ENCODE measurements around the gene CIITA. TPM values are rescaled to one million over a fixed set of nuclear protein-coding genes. Genes with fewer than 3 reads are reported as not detected.

Gene CIITA
- total RNA-seq, 4 donors from 2014 or later, result 27.7 to 107 (median 60.9) TPM

GRCh38 chr16:10896723-10897122 is 19.7 kb downstream of the CIITA start:
- TF ChIP-seq POLR2A (IDR thresholded peaks at IDR 0.05) (no peak), CTCF (IDR thresholded peaks at IDR 0.05) (no peak)
- Histone ChIP-seq H3K9me3 (no peaks in the 10 kb centered on the region), H3K27ac (peak overlapping the region in 1 of 4 donors; percentile 61), H3K36me3 (peaks cover 0 to 22% (median 0%) of the 10 kb centered on the region in 3 donors), H3K4me3 (no peak overlapping the region), H3K4me1 (peaks cover 0 to 9% (median 0%) of the 10 kb centered on the region in 4 donors), H3K27me3 (no peaks in the 10 kb centered on the region)
- no peak for DNase-seq

GRCh38 chr16:10897134-10897533 is 20.1 kb downstream of the CIITA start:
- DNase-seq, result peak in 2 of 3 donors; percentile 65 to 68
- no peak for TF ChIP-seq CTCF (IDR thresholded peaks at IDR 0.05)
- no peak for TF ChIP-seq POLR2A (IDR thresholded peaks at IDR 0.05)
- Histone ChIP-seq H3K27ac (peak overlapping the region in 1 of 4 donors; percentile 61), H3K4me1 (peaks cover 0 to 9% (median 0%) of the 10 kb centered on the region in 4 donors), H3K9me3 (no peaks in the 10 kb centered on the region), H3K4me3 (no peak overlapping the region), H3K36me3 (peaks cover 0 to 26% (median 0%) of the 10 kb centered on the region in 3 donors), H3K27me3 (no peaks in the 10 kb centered on the region)

- Histone ChIP-seq H3K36me3 (peaks cover 0 to 59% (median 0%) of the 10 kb centered on the region in 3 donors), H3K4me1 (no peaks in the 10 kb centered on the region), H3K27ac (no peak overlapping the region), H3K27me3 (no peaks in the 10 kb centered on the region), H3K4me3 (no peak overlapping the region), H3K9me3 (no peaks in the 10 kb centered on the region)
- TF ChIP-seq CTCF (IDR thresholded peaks at IDR 0.05) (no peak), POLR2A (IDR thresholded peaks at IDR 0.05) (no peak)
- no peak for DNase-seq
These were observed 26.0 kb downstream of the CIITA start for GRCh38 chr16:10902999-10903398.

GRCh38 chr16:10906482-10906881 is 29.5 kb downstream of the CIITA start:
- Histone ChIP-seq H3K9me3 (no peaks in the 10 kb centered on the region), H3K4me1 (no peaks in the 10 kb centered on the region), H3K4me3 (no peak overlapping the region), H3K27ac (no peak overlapping the region), H3K36me3 (peaks cover 0 to 48% (median 0%) of the 10 kb centered on the region in 3 donors), H3K27me3 (no peaks in the 10 kb centered on the region)
- TF ChIP-seq CTCF (IDR thresholded peaks at IDR 0.05) (no peak), POLR2A (IDR thresholded peaks at IDR 0.05) (no peak)
- no peak for DNase-seq

GRCh38 chr16:10906914-10907756 is 30.1 kb downstream of the CIITA start:
- no peak for DNase-seq
- Histone ChIP-seq H3K4me1 (no peaks in the 10 kb centered on the region), H3K27ac (no peak overlapping the region), H3K27me3 (no peaks in the 10 kb centered on the region), H3K36me3 (peaks cover 0 to 41% (median 0%) of the 10 kb centered on the region in 3 donors), H3K9me3 (no peaks in the 10 kb centered on the region), H3K4me3 (no peak overlapping the region)
- TF ChIP-seq POLR2A (IDR thresholded peaks at IDR 0.05), result no peak
- no peak for TF ChIP-seq CTCF (IDR thresholded peaks at IDR 0.05)

All from Peyer's patch (tissue), 4 donors.